Right atrium auricular region (tissue), 2 donors: ENCODE measurements around the gene BABAM2. TPM values are rescaled to one million over a fixed set of nuclear protein-coding genes. Genes with fewer than 3 reads are reported as not detected.
A peak's percentile ranks its signal among the peaks of the same experiment; 100 is the strongest.

Source experiments
- DNase-seq: peaks from one replicate; pipeline ENCODE4 v3.0.0-alpha.2; 2019; ENCODE audit warnings: low spot score
- H3K27ac ChIP-seq, 2 donors: fragments of 200-600 bp; sonication (generic); 1 replicate in 1 of 2; 2 replicates in 1 of 2; pipeline ENCODE4 v1.5.1; 2016 to 2019
- H3K27me3 ChIP-seq, 2 donors: fragments of 200-600 bp; sonication (generic); one replicate each; pipeline versions ENCODE4 v1.5.1 to v1.6.0; 2017 to 2019
- H3K36me3 ChIP-seq: fragments of 200-600 bp; sonication (generic); one replicate; pipeline ENCODE4 v1.5.1; 2016
- H3K4me1 ChIP-seq, 2 donors: fragments of 200-600 bp; sonication (generic); one replicate each; pipeline versions ENCODE4 v1.5.1 to v1.6.0; 2017 to 2019
- H3K4me3 ChIP-seq, 2 donors: fragments of 200-600 bp; sonication (generic); 1 replicate in 1 of 2; 2 replicates in 1 of 2; pipeline ENCODE4 v1.5.1; 2017 to 2019; ENCODE audit warnings: mild to moderate bottlenecking in 1 of 2, moderate library complexity in 1 of 2
- H3K9me3 ChIP-seq, 2 donors: fragments of 200-600 bp; sonication (generic); one replicate each; pipeline ENCODE4 v1.5.1; 2019
- CTCF ChIP-seq, 2 donors: fragments of 200-600 bp; sonication (generic); IDR thresholded peaks; one replicate each; pipeline ENCODE4 v1.5.1; 2019; ENCODE audit warnings: antibody characterized with exemption in 2 of 2
- total RNA-seq, 2 donors: library from RNA; depleted of rRNA; stranded (reverse); fragments of >200 nt; gene quantifications; one replicate each; pipeline ENCODE4 v1.1.0, GENCODE V29; 2016

BABAM2 gene
- total RNA-seq, 2 donors from 2014 or later, result 58.8 to 60.6 TPM

- no peak overlapping the region for H3K4me3 ChIP-seq
- DNase-seq, result no peak
- H3K4me1 ChIP-seq, result peaks cover 0 to 13% of the 10 kb centered on the region in 2 donors
- no peaks in the 10 kb centered on the region for H3K9me3 ChIP-seq
- no peaks in the 10 kb centered on the region for H3K27me3 ChIP-seq
- no peak for TF ChIP-seq CTCF (IDR thresholded peaks at IDR 0.05)
- no peaks in the 10 kb centered on the region for H3K36me3 ChIP-seq
- H3K27ac ChIP-seq, result peak overlapping the region; percentile 0 to 66
Observed at GRCh38 chr2:28312307-28313219, 422.0 kb downstream of the BABAM2 start.

- Histone ChIP-seq H3K36me3 (no peaks in the 10 kb centered on the region), H3K9me3 (no peaks in the 10 kb centered on the region), H3K4me3 (no peak overlapping the region), H3K27ac (peak overlapping the region in 1 of 2 donors; percentile 66), H3K27me3 (no peaks in the 10 kb centered on the region), H3K4me1 (peaks cover 0 to 13% of the 10 kb centered on the region in 2 donors)
- TF ChIP-seq CTCF (IDR thresholded peaks at IDR 0.05), result no peak
- DNase-seq, result no peak
Observed at GRCh38 chr2:28313220-28313784, 422.8 kb downstream of the BABAM2 start.

GRCh38 chr2:28314968-28315367, 424.4 kb downstream of the BABAM2 start:
- no peak for DNase-seq
- Histone ChIP-seq H3K9me3 (no peaks in the 10 kb centered on the region), H3K4me1 (peaks cover 0 to 13% of the 10 kb centered on the region in 2 donors), H3K27ac (no peak overlapping the region), H3K27me3 (no peaks in the 10 kb centered on the region), H3K4me3 (no peak overlapping the region), H3K36me3 (no peaks in the 10 kb centered on the region)
- TF ChIP-seq CTCF (IDR thresholded peaks at IDR 0.05), result no peak

GRCh38 chr2:28316546-28317335, 426.2 kb downstream of the BABAM2 start:
- Histone ChIP-seq H3K36me3 (no peaks in the 10 kb centered on the region), H3K27me3 (no peaks in the 10 kb centered on the region), H3K4me3 (no peak overlapping the region), H3K4me1 (peaks cover 0 to 13% of the 10 kb centered on the region in 2 donors), H3K9me3 (no peaks in the 10 kb centered on the region), H3K27ac (no peak overlapping the region)
- TF ChIP-seq CTCF (IDR thresholded peaks at IDR 0.05), result no peak
- DNase-seq, result no peak

GRCh38 chr2:28317390-28317789, 426.9 kb downstream of the BABAM2 start:
- H3K36me3 ChIP-seq, result no peaks in the 10 kb centered on the region
- no peak for DNase-seq
- TF ChIP-seq CTCF (IDR thresholded peaks at IDR 0.05), result no peak
- H3K9me3 ChIP-seq, result no peaks in the 10 kb centered on the region
- H3K27me3 ChIP-seq, result no peaks in the 10 kb centered on the region
- no peak overlapping the region for H3K27ac ChIP-seq
- H3K4me3 ChIP-seq, result no peak overlapping the region
- peaks cover 0 to 8% of the 10 kb centered on the region in 2 donors for H3K4me1 ChIP-seq
